GM21360 (cell line): ENCODE data around the gene KRTAP5-10.
"Not testable (repeated sequence)": the region's sequence is repeated elsewhere in the genome, so short reads cannot be mapped to it uniquely, and the experiment has no call there.

Experiments
- ATAC-seq: cut with Tn5 transposase; IDR thresholded peaks from one replicate; pipeline ENCODE4 v1.9.1; 2021; ENCODE audit warnings: mild to moderate bottlenecking, moderate library complexity; ENCODE audit not compliant: unreplicated experiment

Gene KRTAP5-10

GRCh38 chr11:71607520-71608216 is 42.3 kb downstream of the KRTAP5-10 start:
- ATAC-seq: not testable (repeated sequence)

- ATAC-seq: not testable (repeated sequence)
Measured at GRCh38 chr11:71608272-71608671, 42.9 kb downstream of the KRTAP5-10 start.

- not testable (repeated sequence) for ATAC-seq
Measured at GRCh38 chr11:71611218-71611910, 46.0 kb downstream of the KRTAP5-10 start.

GRCh38 chr11:71613931-71614330 is 48.6 kb downstream of the KRTAP5-10 start:
- ATAC-seq: not testable (repeated sequence)

- not testable (repeated sequence) for ATAC-seq
Measured at GRCh38 chr11:71614366-71614917, 49.1 kb downstream of the KRTAP5-10 start.

- ATAC-seq: not testable (repeated sequence)
Measured at GRCh38 chr11:71615003-71615402, 49.6 kb downstream of the KRTAP5-10 start.
